Astrocyte (in vitro differentiated cells and primary cell): ENCODE results near the gene SMTN. TPM values are rescaled to one million over a fixed set of nuclear protein-coding genes. Genes with fewer than 3 reads are reported as not detected.

Source experiments
- DNase-seq: peaks from one replicate; pipeline ENCODE4 v3.0.0-alpha.2; 2010; ENCODE audit warnings: low read depth
- FAIRE-seq: peaks from 2 replicates; lab custom pipeline; 2011; peaks lifted over from hg19 to GRCh38; lab: Jason Lieb, UNC
- H2AFZ ChIP-seq: 2 replicates; pipeline ENCODE4 v1.6.0; 2012; ENCODE audit warnings: low read depth, low read length, inconsistent platforms
- H3K27ac ChIP-seq: 2 replicates; pipeline ENCODE4 v1.5.1; 2011; ENCODE audit warnings: low read depth, low read length, inconsistent platforms
- H3K27me3 ChIP-seq: 2 replicates; pipeline ENCODE4 v1.6.0; 2011; ENCODE audit warnings: low read length, inconsistent platforms; ENCODE audit not compliant: insufficient read depth
- H3K36me3 ChIP-seq: 2 replicates; pipeline ENCODE4 v1.5.1; 2011; ENCODE audit warnings: low read length, inconsistent platforms; ENCODE audit not compliant: insufficient read depth
- H3K4me1 ChIP-seq: 2 replicates; pipeline ENCODE4 v1.5.1; 2011; ENCODE audit warnings: low read length, inconsistent platforms; ENCODE audit not compliant: insufficient read depth
- H3K4me2 ChIP-seq: 2 replicates; pipeline ENCODE4 v1.6.0; 2012; ENCODE audit warnings: low read length, inconsistent platforms
- H3K4me3 ChIP-seq: 2 replicates; pipeline ENCODE4 v1.5.1; 2011; ENCODE audit warnings: low read depth, mild to moderate bottlenecking, low read length, inconsistent platforms; ENCODE audit not compliant: insufficient read depth
- H3K79me2 ChIP-seq: 2 replicates; pipeline ENCODE4 v1.6.0; 2012; ENCODE audit warnings: mild to moderate bottlenecking, low read length, inconsistent platforms; ENCODE audit not compliant: insufficient read depth
- H3K9ac ChIP-seq: 2 replicates; pipeline ENCODE4 v1.6.0; 2012; ENCODE audit warnings: mild to moderate bottlenecking, low read length, inconsistent platforms
- H3K9me3 ChIP-seq: 2 replicates; pipeline ENCODE4 v1.5.1; 2012; ENCODE audit warnings: low read depth, mild to moderate bottlenecking, low read length, inconsistent platforms; ENCODE audit not compliant: insufficient read depth
- H4K20me1 ChIP-seq: 2 replicates; pipeline ENCODE4 v1.6.0; 2012; ENCODE audit warnings: low read length, inconsistent platforms; ENCODE audit not compliant: insufficient read depth
- H3K27ac Mint-ChIP-seq: one replicate; pipeline ENCODE4 v1.8.0; 2021; ENCODE audit warnings: mild to moderate bottlenecking, mixed read lengths; ENCODE audit not compliant: unreplicated experiment
- H3K27me3 Mint-ChIP-seq: one replicate; pipeline ENCODE4 v1.8.0; 2021; ENCODE audit warnings: low read depth, mixed read lengths; ENCODE audit not compliant: unreplicated experiment
- H3K36me3 Mint-ChIP-seq: one replicate; pipeline ENCODE4 v1.8.0; 2021; ENCODE audit warnings: low read depth, mixed read lengths; ENCODE audit not compliant: unreplicated experiment
- H3K4me1 Mint-ChIP-seq: one replicate; pipeline ENCODE4 v1.8.0; 2021; ENCODE audit warnings: low read depth, mixed read lengths; ENCODE audit not compliant: unreplicated experiment
- H3K4me3 Mint-ChIP-seq: one replicate; pipeline ENCODE4 v1.8.0; 2021; ENCODE audit warnings: mild to moderate bottlenecking, moderate library complexity, mixed read lengths; ENCODE audit not compliant: unreplicated experiment
- H3K9me3 Mint-ChIP-seq: one replicate; pipeline ENCODE4 v1.8.0; 2021; ENCODE audit warnings: mild to moderate bottlenecking, mixed read lengths; ENCODE audit not compliant: unreplicated experiment
- CTCF ChIP-seq: IDR thresholded peaks from 2 replicates; pipeline ENCODE4 v1.5.1; 2011; ENCODE audit warnings: low read depth, mild to moderate bottlenecking, inconsistent platforms, low read length, moderate library complexity; ENCODE audit not compliant: insufficient read depth
- EZH2 ChIP-seq: IDR thresholded peaks from 2 replicates; pipeline ENCODE4 v1.6.1; 2012; ENCODE audit warnings: mild to moderate bottlenecking, low read length, inconsistent platforms; ENCODE audit not compliant: insufficient read depth
- total RNA-seq: library from RNA; stranded (reverse); gene quantifications from 2 replicates; pipeline ENCODE4 v1.2.1, GENCODE V29; 2021

Gene SMTN
- total RNA-seq, 1 donor from 2014 or later = 98.9 TPM

DNA sequence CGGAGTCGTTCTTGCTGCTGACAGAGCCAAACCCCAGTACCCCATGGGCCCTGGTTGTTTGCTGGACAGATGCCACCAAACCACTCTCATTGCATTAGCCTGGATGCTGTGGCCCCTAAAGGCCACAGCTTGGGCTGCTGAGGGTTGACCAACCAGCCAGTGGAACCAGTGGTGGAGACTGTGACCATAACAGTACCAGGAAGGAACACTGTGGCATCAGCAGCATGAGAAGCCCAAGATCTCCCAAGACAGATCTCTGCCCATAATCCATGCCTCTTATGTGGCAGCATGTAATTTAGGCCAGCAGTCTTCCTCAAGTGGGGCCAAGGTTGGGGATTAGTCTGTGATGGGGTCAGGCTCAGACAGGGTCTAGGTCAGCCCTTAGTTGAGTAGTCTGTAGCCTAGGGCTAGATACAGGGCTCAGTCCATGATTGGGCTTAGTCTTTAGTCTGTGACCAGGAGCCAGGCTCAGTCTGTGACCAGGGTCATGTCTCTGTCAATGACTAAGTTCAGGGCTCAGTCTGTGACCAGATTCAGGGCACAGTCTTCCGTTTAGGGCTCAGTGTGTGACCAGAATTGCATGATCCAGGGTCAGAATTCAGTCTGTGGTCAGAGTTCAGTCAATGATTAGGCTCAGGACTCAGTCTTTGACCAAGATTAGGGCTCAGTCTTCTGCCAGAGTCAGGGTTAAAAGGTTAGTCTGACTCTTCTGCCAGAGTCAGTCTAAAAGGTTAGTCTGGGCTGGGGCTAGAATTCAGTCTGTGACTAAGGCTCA, 37.1 kb downstream of the SMTN start:
- TF ChIP-seq CTCF (no peak), EZH2 (no peak)
- H3K79me2 ChIP-seq = no peaks in the 10 kb centered on the region
- Mint-ChIP-seq H3K4me3 (no peak overlapping the region), H3K27ac (no peak overlapping the region), H3K9me3 (no peaks in the 10 kb centered on the region), H3K4me1 (peaks cover 5% of the 10 kb centered on the region), H3K27me3 (peaks cover 4% of the 10 kb centered on the region), H3K36me3 (peaks cover 2% of the 10 kb centered on the region)
- H3K36me3 ChIP-seq = no peaks in the 10 kb centered on the region
- H4K20me1 ChIP-seq = no peaks in the 10 kb centered on the region
- no peak overlapping the region for H3K9ac ChIP-seq
- no peak overlapping the region for H3K4me3 ChIP-seq
- no peak overlapping the region for H3K4me2 ChIP-seq
- H3K27ac ChIP-seq = no peak overlapping the region
- H2AFZ ChIP-seq = no peak overlapping the region
- peaks cover 1% of the 10 kb centered on the region for H3K4me1 ChIP-seq
- FAIRE-seq (no peak), DNase-seq (no peak)
- H3K27me3 ChIP-seq = no peaks in the 10 kb centered on the region
- no peaks in the 10 kb centered on the region for H3K9me3 ChIP-seq

- Mint-ChIP-seq H3K4me3 (no peak overlapping the region), H3K27me3 (peaks cover 14% of the 10 kb centered on the region), H3K4me1 (peaks cover 5% of the 10 kb centered on the region), H3K36me3 (peaks cover 2% of the 10 kb centered on the region), H3K9me3 (no peaks in the 10 kb centered on the region), H3K27ac (no peak overlapping the region)
- no peaks in the 10 kb centered on the region for H3K36me3 ChIP-seq
- DNase-seq (no peak), FAIRE-seq (no peak)
- H2AFZ ChIP-seq = no peak overlapping the region
- H4K20me1 ChIP-seq = no peaks in the 10 kb centered on the region
- H3K27ac ChIP-seq = no peak overlapping the region
- H3K4me3 ChIP-seq = no peak overlapping the region
- no peak for TF ChIP-seq EZH2
- no peak for TF ChIP-seq CTCF
- peaks cover 7% of the 10 kb centered on the region for H3K27me3 ChIP-seq
- no peaks in the 10 kb centered on the region for H3K79me2 ChIP-seq
- no peak overlapping the region for H3K9ac ChIP-seq
- H3K9me3 ChIP-seq = no peaks in the 10 kb centered on the region
- H3K4me2 ChIP-seq = no peak overlapping the region
- peaks cover 3% of the 10 kb centered on the region for H3K4me1 ChIP-seq
These were observed 38.1 kb downstream of the SMTN start for GRCh38 chr22:31119026-31119717.

DNA sequence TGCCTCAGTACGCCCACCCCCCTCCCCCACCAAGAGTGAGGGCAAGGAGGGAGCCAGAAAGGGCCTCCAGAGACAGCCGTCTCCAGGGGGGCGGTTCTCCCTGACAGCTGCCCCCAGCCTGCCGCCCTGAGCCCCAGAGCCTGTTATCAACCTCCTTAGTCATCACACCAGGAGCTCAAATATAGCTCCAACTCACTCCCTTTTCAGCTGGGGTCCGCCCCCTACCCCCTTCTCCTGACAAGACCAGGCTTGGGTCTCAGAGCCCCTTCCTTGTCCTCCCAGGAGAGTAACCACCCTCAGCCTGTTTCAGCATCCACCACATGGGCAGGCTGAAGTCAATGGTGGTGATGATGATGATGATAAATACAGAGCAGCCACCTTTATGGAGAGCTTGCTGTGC, 39.1 kb downstream of the SMTN start:
- no peaks in the 10 kb centered on the region for H3K9me3 ChIP-seq

More for the DNA sequence above, 39.1 kb downstream of the SMTN start:
- Mint-ChIP-seq H3K36me3 (peaks cover 2% of the 10 kb centered on the region), H3K4me1 (peaks cover 5% of the 10 kb centered on the region), H3K9me3 (no peaks in the 10 kb centered on the region), H3K27me3 (peaks cover 19% of the 10 kb centered on the region), H3K27ac (no peak overlapping the region), H3K4me3 (peak overlapping the region; percentile 40)
- H3K27me3 ChIP-seq = peaks cover 7% of the 10 kb centered on the region
- no peak overlapping the region for H3K4me3 ChIP-seq
- FAIRE-seq (no peak), DNase-seq (no peak)
- no peaks in the 10 kb centered on the region for H3K36me3 ChIP-seq
- H4K20me1 ChIP-seq = no peaks in the 10 kb centered on the region
- H2AFZ ChIP-seq = no peak overlapping the region
- no peak overlapping the region for H3K9ac ChIP-seq
- TF ChIP-seq CTCF (no peak), EZH2 (no peak)
- no peak overlapping the region for H3K27ac ChIP-seq
- peaks cover 3% of the 10 kb centered on the region for H3K4me1 ChIP-seq
- no peak overlapping the region for H3K4me2 ChIP-seq
- no peaks in the 10 kb centered on the region for H3K79me2 ChIP-seq
